ENCODE data around the gene NFATC1. TPM values are rescaled to one million over a fixed set of nuclear protein-coding genes. Genes with fewer than 3 reads are reported as not detected.
A peak's percentile ranks its signal among the peaks of the same experiment; 100 is the strongest.

Gene NFATC1
- total RNA-seq, 2 donors from 2014 or later = 19.0 to 20.2 TPM

DNA sequence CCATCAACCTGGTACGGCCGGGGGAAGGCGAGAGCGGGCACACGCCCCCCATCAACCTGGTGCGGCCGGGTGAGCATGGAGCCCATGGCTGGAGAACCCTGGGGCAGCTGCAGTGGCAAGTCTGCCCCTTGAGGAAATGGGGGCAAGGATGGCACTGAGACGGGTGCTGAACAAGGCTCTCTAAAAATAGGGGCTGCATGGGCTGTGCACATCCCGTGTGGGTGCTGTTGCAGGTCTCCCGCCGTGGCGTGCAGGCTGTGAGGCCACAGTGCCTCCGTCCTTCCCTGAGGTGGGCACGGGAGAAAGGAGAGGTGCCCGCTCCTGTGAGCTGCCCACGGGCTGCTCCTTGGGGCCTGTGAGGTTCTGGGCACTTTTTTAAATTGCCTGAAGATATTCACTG is 99.2 kb downstream of the NFATC1 start:
- Histone ChIP-seq H3K9me3 (peaks cover 6 to 17% of the 10 kb centered on the region in 2 donors), H3K27ac (no peak overlapping the region), H3K4me1 (peaks cover 0 to 15% of the 10 kb centered on the region in 2 donors), H3K4me3 (no peak overlapping the region), H3K27me3 (no peaks in the 10 kb centered on the region), H3K36me3 (peaks cover 10% of the 10 kb centered on the region)
- no peak for DNase-seq (ENCODE audit: low spot score)
- TF ChIP-seq, protein P1, sequence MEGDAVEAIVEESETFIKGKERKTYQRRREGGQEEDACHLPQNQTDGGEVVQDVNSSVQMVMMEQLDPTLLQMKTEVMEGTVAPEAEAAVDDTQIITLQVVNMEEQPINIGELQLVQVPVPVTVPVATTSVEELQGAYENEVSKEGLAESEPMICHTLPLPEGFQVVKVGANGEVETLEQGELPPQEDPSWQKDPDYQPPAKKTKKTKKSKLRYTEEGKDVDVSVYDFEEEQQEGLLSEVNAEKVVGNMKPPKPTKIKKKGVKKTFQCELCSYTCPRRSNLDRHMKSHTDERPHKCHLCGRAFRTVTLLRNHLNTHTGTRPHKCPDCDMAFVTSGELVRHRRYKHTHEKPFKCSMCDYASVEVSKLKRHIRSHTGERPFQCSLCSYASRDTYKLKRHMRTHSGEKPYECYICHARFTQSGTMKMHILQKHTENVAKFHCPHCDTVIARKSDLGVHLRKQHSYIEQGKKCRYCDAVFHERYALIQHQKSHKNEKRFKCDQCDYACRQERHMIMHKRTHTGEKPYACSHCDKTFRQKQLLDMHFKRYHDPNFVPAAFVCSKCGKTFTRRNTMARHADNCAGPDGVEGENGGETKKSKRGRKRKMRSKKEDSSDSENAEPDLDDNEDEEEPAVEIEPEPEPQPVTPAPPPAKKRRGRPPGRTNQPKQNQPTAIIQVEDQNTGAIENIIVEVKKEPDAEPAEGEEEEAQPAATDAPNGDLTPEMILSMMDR (IDR thresholded peaks at IDR 0.05) = no peak

DNA sequence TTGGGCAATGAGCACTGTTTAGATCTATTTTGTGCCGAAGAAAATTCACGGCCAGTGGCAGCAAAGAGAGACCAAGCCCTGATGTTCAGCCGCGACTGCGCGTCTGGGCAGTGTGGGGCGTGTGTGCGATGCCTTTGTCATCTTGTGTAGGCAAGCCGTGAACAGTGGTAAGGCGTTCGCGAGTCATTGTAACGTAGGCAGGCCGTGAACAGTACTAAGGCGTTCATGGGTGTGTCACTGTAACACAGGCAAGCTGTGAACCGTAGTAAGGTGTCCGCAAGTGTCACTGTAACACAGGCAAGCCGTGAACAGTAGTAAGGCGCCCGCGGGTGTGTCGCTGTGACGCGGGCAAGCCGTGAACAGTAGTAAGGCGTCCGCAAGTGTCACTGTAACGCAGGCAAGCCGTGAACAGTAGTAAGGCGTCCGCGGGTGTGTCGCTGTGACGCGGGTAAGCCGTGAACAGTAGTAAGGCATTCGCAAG is 99.9 kb downstream of the NFATC1 start:
- Histone ChIP-seq H3K9me3 (peaks cover 6 to 21% of the 10 kb centered on the region in 2 donors), H3K27ac (no peak overlapping the region), H3K27me3 (no peaks in the 10 kb centered on the region), H3K4me1 (peaks cover 0 to 15% of the 10 kb centered on the region in 2 donors), H3K36me3 (peaks cover 10% of the 10 kb centered on the region), H3K4me3 (no peak overlapping the region)
- TF ChIP-seq, protein P1 (IDR thresholded peaks at IDR 0.05) = no peak
- DNase-seq (ENCODE audit: low spot score) = no peak

DNA sequence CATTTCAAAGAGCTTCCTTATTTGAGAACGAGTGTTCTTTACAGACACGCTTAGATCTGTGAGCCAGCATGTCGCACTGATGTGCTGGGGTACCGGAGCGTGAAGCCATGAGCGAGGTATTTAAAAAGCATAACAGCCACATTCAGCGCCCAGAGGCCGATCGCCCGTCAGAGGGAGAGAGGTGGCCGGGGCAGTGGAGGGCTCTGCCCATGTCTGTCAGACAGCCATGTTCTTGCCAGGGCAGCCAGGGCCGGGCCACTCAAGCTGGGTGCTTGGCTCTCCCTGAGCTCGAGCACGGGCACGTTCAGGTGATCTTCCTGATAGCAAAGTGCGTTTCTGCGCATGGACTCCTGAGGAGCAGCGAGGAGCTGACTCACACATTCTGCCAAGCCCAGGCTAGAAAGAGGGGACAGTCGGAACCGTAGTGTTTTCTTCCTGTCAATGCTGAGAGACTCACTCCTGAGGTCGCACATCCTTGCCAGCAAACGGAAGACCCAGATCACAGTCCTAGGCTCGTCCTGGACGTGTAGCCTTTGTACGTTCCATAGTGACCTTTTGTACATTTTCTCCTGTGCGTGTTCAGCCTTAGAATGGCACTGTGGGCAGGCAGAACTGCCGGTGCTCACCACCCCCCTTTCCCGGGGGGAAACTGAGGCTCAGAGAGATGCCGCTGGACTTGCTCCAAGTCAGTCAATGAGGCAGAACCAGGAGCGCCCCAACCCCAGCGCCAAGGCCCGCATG is 100.7 kb downstream of the NFATC1 start:
- H3K4me3 ChIP-seq = no peak overlapping the region
- peaks cover 10% of the 10 kb centered on the region for H3K36me3 ChIP-seq
- H3K9me3 ChIP-seq = peaks cover 6 to 21% of the 10 kb centered on the region in 2 donors
- no peak for DNase-seq (ENCODE audit: low spot score)
- H3K27me3 ChIP-seq = no peaks in the 10 kb centered on the region
- H3K4me1 ChIP-seq = peaks cover 0 to 15% of the 10 kb centered on the region in 2 donors
- TF ChIP-seq, protein P1 (IDR thresholded peaks at IDR 0.05) = no peak
- H3K27ac ChIP-seq = peak overlapping the region in 1 of 2 donors; percentile 1

DNA sequence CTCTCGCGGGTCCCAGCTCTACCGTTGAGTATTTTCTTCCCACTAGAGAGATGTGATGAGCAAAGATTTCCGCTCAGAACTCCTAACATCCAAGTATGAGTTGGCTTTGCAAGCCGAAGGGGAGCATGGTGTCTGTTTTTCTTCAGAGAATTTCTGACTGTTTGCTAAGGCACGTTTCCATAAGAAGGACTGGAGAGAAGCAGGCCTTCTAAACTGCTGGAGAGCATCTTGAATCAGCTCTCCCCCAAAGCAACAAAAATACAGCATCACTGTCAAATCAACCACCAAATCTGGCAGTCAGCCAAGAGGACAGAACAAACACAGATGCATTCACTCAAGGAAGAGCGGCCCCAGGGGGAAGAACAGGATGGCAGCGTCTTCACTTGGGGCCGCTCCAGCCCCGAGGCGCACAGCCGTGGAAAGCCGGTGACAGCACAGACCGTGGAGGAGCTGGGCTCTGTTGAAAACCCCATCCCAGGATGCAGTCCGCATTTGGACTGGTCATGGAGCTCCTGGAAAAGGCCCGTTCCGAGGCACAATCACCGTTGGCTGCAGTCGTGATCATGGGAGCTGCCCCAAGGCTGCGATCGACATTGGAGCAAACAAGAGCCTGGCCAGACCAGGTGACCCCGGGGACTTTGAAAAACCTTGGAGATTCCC is 101.4 kb downstream of the NFATC1 start:
- H3K27ac ChIP-seq = peak overlapping the region in 1 of 2 donors; percentile 1
- DNase-seq (ENCODE audit: low spot score) = no peak

DNA sequence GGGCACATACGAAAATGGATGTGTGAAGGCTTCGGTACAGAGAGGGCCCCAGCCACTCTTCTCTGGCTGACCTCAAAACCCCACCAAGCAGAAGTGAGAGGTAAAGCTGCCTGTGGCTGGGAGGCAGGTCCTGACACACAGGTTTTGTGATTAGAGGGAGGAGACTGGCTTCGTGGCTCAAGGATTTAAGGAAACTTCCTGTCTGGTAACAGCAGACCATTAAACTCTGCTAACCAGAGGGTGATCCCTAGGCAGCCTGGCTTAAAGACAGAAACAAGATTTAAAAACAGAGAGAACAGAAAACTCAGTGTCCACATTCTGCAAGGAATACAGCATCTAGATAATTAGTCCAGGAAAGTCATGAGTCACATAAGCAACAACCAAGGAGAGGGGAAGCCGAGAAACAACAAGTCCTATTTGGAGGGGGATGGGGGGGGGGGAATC is 101.9 kb downstream of the NFATC1 start:
- Histone ChIP-seq H3K9me3 (peaks cover 6 to 21% of the 10 kb centered on the region in 2 donors), H3K4me1 (peaks cover 0 to 15% of the 10 kb centered on the region in 2 donors), H3K36me3 (peaks cover 10% of the 10 kb centered on the region), H3K27me3 (no peaks in the 10 kb centered on the region), H3K27ac (peak overlapping the region in 1 of 2 donors; percentile 1), H3K4me3 (no peak overlapping the region)
- DNase-seq (ENCODE audit: low spot score) = no peak
- TF ChIP-seq, protein P1 (IDR thresholded peaks at IDR 0.05) = no peak

More for the DNA sequence above, 101.4 kb downstream of the NFATC1 start:
- peaks cover 0 to 15% of the 10 kb centered on the region in 2 donors for H3K4me1 ChIP-seq
- H3K9me3 ChIP-seq = peaks cover 6 to 21% of the 10 kb centered on the region in 2 donors
- no peaks in the 10 kb centered on the region for H3K27me3 ChIP-seq
- peaks cover 10% of the 10 kb centered on the region for H3K36me3 ChIP-seq
- H3K4me3 ChIP-seq = no peak overlapping the region
- TF ChIP-seq, protein P1 (IDR thresholded peaks at IDR 0.05) = no peak
